Measurements from ENCODE around the gene NIBAN1. TPM values are rescaled to one million over a fixed set of nuclear protein-coding genes. Genes with fewer than 3 reads are reported as not detected.

Gene NIBAN1
- total and polyA plus RNA-seq, 3 experiments from 2014 or later = 40.0 to 55.7 (median 51.8) TPM

DNA sequence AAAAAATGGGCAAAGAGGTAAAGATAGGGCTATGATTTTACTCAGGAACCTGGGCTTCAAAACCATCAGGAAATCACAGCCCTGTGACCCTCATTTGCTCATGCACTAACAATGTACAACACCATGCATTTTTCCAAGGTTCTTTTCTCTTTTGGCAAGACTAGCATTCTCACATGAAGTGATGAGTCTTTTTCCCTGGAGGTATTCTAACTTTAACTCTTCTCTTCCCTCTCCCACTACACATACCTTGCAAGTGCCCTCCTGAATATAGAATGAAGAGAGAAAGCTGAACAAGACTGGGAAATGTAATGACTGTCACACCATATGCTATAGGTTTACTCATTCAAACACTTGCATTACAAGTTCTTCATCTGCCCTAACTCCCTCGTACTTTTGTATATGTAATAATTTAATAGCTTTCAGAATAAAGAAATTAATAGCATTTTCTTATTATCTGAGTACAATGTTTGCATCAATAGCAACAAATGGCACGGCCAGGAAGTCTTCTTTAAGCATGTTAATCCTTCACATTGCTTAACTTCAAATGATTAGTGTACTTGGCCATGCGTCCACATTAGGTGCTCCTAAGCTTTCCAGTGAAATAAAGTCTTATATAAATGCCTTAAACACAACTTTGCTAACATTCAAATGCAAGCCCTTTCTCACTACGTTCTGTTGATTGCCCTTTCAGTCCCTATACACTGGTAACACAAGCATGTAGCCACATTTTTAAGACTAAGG, 1.8 kb downstream of the NIBAN1 start:
- H3K4me1 Mint-ChIP-seq = peaks cover 62 to 81% (median 77%) of the 10 kb centered on the region in 3 donors
- Histone ChIP-seq H3K27ac (ENCODE audit: low read depth, low read length) (peak overlapping the region; percentile 95), H3K27me3 (ENCODE audit: insufficient read depth, low read length, poor library complexity, severe bottlenecking) (no peaks in the 10 kb centered on the region), H3K9me3 (ENCODE audit: low read length) (no peaks in the 10 kb centered on the region), H3K4me3 (ENCODE audit: low read length) (peak overlapping the region; percentile 93), H3K36me3 (ENCODE audit: insufficient read depth, low read length) (no peaks in the 10 kb centered on the region), H3K4me1 (ENCODE audit: insufficient read depth, low read length) (peaks cover 41% of the 10 kb centered on the region)
- H3K27me3 Mint-ChIP-seq = no peaks in the 10 kb centered on the region
- CTCF ChIA-PET = interaction anchor here (0.8 to 9.2 kb wide), 3 partner anchors 9 to 166 kb away, joined by 3 to 70 read pairs (median 19); no protein-coding TSS in a partner anchor
- H3K9me3 Mint-ChIP-seq = no peaks in the 10 kb centered on the region
- peak overlapping the region; percentile 88 to 99 (median 98) for H3K4me3 Mint-ChIP-seq
- DNase-seq = no peak
- H3K36me3 Mint-ChIP-seq = peaks cover 0 to 19% (median 0%) of the 10 kb centered on the region in 3 donors
- POLR2A ChIA-PET = interaction anchor here (0.6 to 0.7 kb wide), 2 partner anchors 219 to 413 kb away, joined by 3 to 4 read pairs; no protein-coding TSS in a partner anchor
- H3K27ac Mint-ChIP-seq = peak overlapping the region; percentile 87 to 99 (median 98)

DNA sequence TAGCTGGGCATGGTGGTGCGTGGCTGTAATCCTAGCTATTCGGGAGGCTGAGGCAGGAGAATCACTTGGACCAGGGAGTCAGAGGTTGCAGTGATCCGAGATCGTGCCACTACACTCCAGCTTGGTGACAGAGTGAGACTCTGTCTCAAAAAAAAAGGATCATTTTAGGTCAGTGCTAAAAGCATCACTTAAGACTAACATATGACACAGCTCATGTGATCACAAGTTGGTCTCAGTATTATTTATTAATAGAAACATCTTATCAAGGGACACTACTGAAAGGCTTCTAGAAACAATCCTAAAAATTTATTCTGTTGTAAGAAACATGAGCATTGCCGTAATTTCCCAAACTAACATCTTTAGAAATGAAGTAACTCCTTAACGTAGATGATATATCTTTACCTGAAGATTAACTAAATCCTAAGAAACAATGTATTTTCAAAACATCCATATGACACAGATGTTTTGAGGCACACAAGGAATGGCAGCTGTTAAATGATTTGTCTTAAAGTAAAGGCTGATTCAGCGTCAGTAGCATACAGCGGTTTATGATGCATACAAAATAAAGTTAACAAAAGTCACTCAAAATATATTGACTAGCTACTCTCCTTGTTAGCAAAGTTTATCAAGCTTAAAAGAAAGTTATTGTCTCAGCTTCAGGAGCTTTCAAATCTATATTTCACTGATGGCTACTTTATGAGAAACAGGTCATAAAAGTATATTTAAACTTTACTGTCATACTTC, 2.6 kb downstream of the NIBAN1 start:
- Histone ChIP-seq H3K4me3 (ENCODE audit: low read length) (no peak overlapping the region), H3K27ac (ENCODE audit: low read depth, low read length) (no peak overlapping the region), H3K36me3 (ENCODE audit: insufficient read depth, low read length) (no peaks in the 10 kb centered on the region), H3K4me1 (ENCODE audit: insufficient read depth, low read length) (peaks cover 41% of the 10 kb centered on the region), H3K27me3 (ENCODE audit: insufficient read depth, low read length, poor library complexity, severe bottlenecking) (no peaks in the 10 kb centered on the region), H3K9me3 (ENCODE audit: low read length) (no peaks in the 10 kb centered on the region)
- H3K36me3 Mint-ChIP-seq = peaks cover 0 to 19% (median 0%) of the 10 kb centered on the region in 3 donors
- H3K9me3 Mint-ChIP-seq = no peaks in the 10 kb centered on the region
- ChIA-PET POLR2A (interaction anchor here (0.7 to 1.2 kb wide), 2 partner anchors 216 to 218 kb away, joined by 3 read pairs; no protein-coding TSS in a partner anchor), CTCF (interaction anchor here (0.8 to 9.2 kb wide), 4 partner anchors 10 to 165 kb away, joined by 3 to 70 read pairs (median 12); no protein-coding TSS in a partner anchor)
- peak overlapping the region; percentile 48 to 99 (median 98) for H3K27ac Mint-ChIP-seq
- H3K27me3 Mint-ChIP-seq = no peaks in the 10 kb centered on the region
- no peak for DNase-seq
- H3K4me3 Mint-ChIP-seq = peak overlapping the region; percentile 88 to 99 (median 98)
- H3K4me1 Mint-ChIP-seq = peaks cover 68 to 88% (median 85%) of the 10 kb centered on the region in 3 donors

DNA sequence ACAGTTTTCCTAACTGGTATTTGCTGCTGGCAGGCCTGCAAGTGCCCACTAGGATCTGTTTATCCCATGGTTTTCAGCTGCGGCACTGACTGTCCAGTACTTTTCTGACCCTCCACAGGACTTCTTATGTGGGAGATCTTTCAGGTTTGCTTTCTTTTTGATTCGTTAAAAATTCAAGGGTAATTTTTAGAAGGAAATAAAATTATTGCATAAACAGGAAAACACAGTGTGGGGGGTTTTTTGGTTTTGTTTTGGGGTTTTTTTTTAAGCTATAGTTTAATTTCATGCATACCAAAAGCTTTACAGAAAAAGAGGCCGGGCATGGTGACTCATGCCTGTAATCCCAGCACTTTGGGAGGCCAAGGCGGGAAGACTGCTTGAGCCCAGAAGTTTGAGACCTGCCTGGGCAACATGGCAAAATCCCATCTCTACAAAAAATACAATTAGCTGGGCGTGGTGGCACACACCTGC, 3.6 kb downstream of the NIBAN1 start:
- Histone ChIP-seq H3K4me1 (ENCODE audit: insufficient read depth, low read length) (peaks cover 36% of the 10 kb centered on the region), H3K36me3 (ENCODE audit: insufficient read depth, low read length) (no peaks in the 10 kb centered on the region), H3K27me3 (ENCODE audit: insufficient read depth, low read length, poor library complexity, severe bottlenecking) (no peaks in the 10 kb centered on the region), H3K9me3 (ENCODE audit: low read length) (no peaks in the 10 kb centered on the region), H3K27ac (ENCODE audit: low read depth, low read length) (no peak overlapping the region), H3K4me3 (ENCODE audit: low read length) (no peak overlapping the region)
- Mint-ChIP-seq H3K4me1 (peaks cover 67 to 86% (median 84%) of the 10 kb centered on the region in 3 donors), H3K9me3 (no peaks in the 10 kb centered on the region), H3K27me3 (no peaks in the 10 kb centered on the region), H3K36me3 (peaks cover 0 to 24% (median 0%) of the 10 kb centered on the region in 3 donors), H3K4me3 (peak overlapping the region; percentile 42 to 97 (median 49)), H3K27ac (peak overlapping the region; percentile 47 to 92 (median 80))
- DNase-seq = peak in 1 of 5 donors; percentile 5
- POLR2A ChIA-PET = interaction anchor here (1.2 kb wide), 1 partner anchor 215 kb away, joined by 3 read pairs; no protein-coding TSS in a partner anchor
- CTCF ChIA-PET = interaction anchor here (1.0 to 9.2 kb wide), 4 partner anchors 9 to 164 kb away, joined by 3 to 70 read pairs (median 12); no protein-coding TSS in a partner anchor

DNA sequence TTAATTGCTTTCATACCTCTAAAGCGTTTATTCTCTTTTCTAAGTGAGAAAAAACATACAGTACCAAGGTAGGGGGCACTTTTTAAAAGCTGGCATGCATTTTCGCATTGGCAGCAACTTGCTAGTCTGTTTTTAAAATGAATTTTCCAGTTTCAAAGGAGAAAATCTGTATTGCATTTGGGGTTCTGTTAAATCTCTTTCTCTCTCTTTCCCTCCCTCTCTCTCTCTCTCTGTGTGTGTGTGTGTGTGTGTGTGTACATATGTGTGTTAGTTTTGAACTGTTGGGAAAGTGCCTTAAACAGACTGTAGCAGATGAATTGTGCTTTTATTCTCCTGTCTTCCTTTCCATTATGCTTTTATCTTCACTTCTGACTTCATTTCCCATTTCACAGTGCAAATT, 7.3 kb downstream of the NIBAN1 start:
- Histone ChIP-seq H3K4me3 (ENCODE audit: low read length) (no peak overlapping the region), H3K4me1 (ENCODE audit: insufficient read depth, low read length) (peaks cover 14% of the 10 kb centered on the region), H3K9me3 (ENCODE audit: low read length) (no peaks in the 10 kb centered on the region), H3K27ac (ENCODE audit: low read depth, low read length) (no peak overlapping the region), H3K36me3 (ENCODE audit: insufficient read depth, low read length) (no peaks in the 10 kb centered on the region), H3K27me3 (ENCODE audit: insufficient read depth, low read length, poor library complexity, severe bottlenecking) (no peaks in the 10 kb centered on the region)
- Mint-ChIP-seq H3K27me3 (no peaks in the 10 kb centered on the region), H3K27ac (peak overlapping the region; percentile 8 to 89 (median 35)), H3K4me1 (peaks cover 50 to 78% (median 74%) of the 10 kb centered on the region in 3 donors), H3K9me3 (no peaks in the 10 kb centered on the region), H3K36me3 (peaks cover 4 to 30% (median 15%) of the 10 kb centered on the region in 3 donors), H3K4me3 (no peak overlapping the region)
- POLR2A ChIA-PET = no interaction called here
- CTCF ChIA-PET = interaction anchor here (1.0 kb wide), 1 partner anchor 161 kb away, joined by 3 read pairs; no protein-coding TSS in a partner anchor
- DNase-seq = no peak

DNA sequence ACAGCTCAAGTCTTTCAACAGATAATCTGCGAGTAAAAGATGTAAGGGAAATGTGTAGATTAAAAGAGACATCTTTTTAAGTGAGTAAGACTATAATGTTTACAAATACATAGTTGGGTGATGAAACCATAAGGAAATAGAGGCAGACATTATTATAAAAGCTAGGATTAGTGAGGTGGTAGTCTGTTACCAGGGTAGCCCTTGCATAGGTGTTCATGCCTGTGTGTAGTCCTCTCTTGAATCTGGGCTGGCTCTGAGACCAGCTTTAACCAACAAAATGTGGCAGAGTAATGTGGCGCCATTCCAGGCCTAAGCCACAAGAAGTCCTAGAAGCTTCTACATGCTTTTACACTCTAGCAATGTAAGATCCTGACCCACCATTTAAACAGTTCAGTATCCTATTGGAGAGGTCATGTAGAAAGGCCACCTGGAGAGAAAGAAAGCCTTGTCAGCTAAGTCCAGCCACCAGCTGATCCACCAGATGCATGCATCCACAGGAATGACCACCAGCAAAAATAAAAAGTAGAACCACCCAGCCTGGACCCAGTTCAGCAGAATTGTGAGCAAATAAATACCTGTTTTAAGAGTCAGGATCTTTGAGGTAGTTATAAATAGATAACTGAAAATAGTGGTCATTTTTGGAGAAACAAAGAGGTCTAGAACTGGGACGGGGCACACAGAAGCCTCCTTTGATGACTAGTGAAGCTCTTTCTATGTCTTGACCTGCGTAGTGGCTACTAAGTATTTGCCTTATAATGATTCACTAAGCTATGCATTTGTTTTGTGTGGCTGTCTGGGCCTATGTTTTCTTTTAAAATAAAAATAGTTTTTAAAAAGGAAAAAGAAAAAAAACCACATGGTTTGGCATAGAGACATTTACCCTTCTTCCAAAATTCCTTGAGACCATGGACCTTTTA, 8.1 kb downstream of the NIBAN1 start:
- Mint-ChIP-seq H3K36me3 (peaks cover 4 to 37% (median 21%) of the 10 kb centered on the region in 3 donors), H3K27me3 (no peaks in the 10 kb centered on the region), H3K4me1 (peaks cover 51 to 78% (median 70%) of the 10 kb centered on the region in 3 donors), H3K9me3 (peaks cover 0 to 2% (median 0%) of the 10 kb centered on the region in 5 donors), H3K27ac (peak overlapping the region; percentile 8 to 75 (median 25)), H3K4me3 (no peak overlapping the region)
- POLR2A ChIA-PET = no interaction called here
- DNase-seq = no peak
- Histone ChIP-seq H3K4me1 (ENCODE audit: insufficient read depth, low read length) (peaks cover 7% of the 10 kb centered on the region), H3K27me3 (ENCODE audit: insufficient read depth, low read length, poor library complexity, severe bottlenecking) (no peaks in the 10 kb centered on the region), H3K4me3 (ENCODE audit: low read length) (no peak overlapping the region), H3K36me3 (ENCODE audit: insufficient read depth, low read length) (no peaks in the 10 kb centered on the region), H3K27ac (ENCODE audit: low read depth, low read length) (no peak overlapping the region), H3K9me3 (ENCODE audit: low read length) (no peaks in the 10 kb centered on the region)
- CTCF ChIA-PET = interaction anchor here (1.3 kb wide), 1 partner anchor 161 kb away, joined by 3 read pairs; no protein-coding TSS in a partner anchor

DNA sequence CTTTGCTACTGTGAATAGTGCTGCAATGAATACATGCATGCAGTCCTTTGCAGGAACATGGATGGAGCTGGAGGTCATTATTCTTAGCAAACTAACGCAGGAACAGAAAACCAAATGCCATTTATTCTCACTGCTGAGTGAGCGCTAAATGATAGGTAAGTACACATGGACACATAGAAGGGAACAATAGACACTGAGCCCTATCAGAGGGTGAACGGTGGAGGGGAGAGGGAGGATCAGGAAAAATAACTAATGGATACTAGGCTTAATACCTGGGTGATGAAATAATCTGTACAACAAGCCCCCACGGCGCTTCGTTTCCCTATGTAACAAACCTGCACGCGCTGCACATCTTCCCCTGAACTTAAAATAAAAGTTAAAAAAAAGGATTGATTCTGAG, 8.9 kb downstream of the NIBAN1 start:
- H3K4me3 ChIP-seq (ENCODE audit: low read length) = no peak overlapping the region
- no peaks in the 10 kb centered on the region for H3K9me3 ChIP-seq (ENCODE audit: low read length)
- no peaks in the 10 kb centered on the region for H3K4me1 ChIP-seq (ENCODE audit: insufficient read depth, low read length)
- H3K27ac ChIP-seq (ENCODE audit: low read depth, low read length) = no peak overlapping the region
- CTCF ChIA-PET = interaction anchor here (1.3 kb wide), 1 partner anchor 160 kb away, joined by 3 read pairs; no protein-coding TSS in a partner anchor
- no peak for DNase-seq
- H3K27me3 ChIP-seq (ENCODE audit: insufficient read depth, low read length, poor library complexity, severe bottlenecking) = no peaks in the 10 kb centered on the region
- Mint-ChIP-seq H3K4me3 (no peak overlapping the region), H3K36me3 (peaks cover 4 to 38% (median 21%) of the 10 kb centered on the region in 3 donors), H3K27me3 (no peaks in the 10 kb centered on the region), H3K27ac (peak overlapping the region in 4 of 8 donors; percentile 11 to 73 (median 34)), H3K9me3 (peaks cover 0 to 2% (median 0%) of the 10 kb centered on the region in 5 donors), H3K4me1 (peaks cover 44 to 72% (median 64%) of the 10 kb centered on the region in 3 donors)
- no peaks in the 10 kb centered on the region for H3K36me3 ChIP-seq (ENCODE audit: insufficient read depth, low read length)
- POLR2A ChIA-PET = no interaction called here

DNA sequence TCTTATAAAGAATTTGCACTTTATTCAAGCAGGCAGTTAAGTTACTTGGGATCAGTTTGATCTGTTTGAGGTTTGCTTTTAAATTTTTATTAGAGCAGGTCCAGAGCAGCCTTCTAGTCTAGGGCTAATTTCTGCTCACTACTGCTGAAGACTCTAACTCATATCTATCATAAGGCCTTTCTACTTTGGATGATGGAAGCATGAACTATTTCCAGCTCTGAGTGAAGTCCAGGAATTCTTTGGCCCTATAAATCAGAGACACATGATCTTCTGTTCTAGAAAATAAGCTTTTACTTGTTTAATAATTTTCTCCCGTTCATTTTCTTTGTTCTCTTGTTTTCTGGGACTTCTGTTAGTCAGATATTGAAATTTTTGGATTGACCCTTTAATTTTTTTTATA, 14.7 kb downstream of the NIBAN1 start:
- Histone ChIP-seq H3K27ac (ENCODE audit: low read depth, low read length) (no peak overlapping the region), H3K36me3 (ENCODE audit: insufficient read depth, low read length) (no peaks in the 10 kb centered on the region), H3K4me1 (ENCODE audit: insufficient read depth, low read length) (no peaks in the 10 kb centered on the region), H3K4me3 (ENCODE audit: low read length) (no peak overlapping the region), H3K27me3 (ENCODE audit: insufficient read depth, low read length, poor library complexity, severe bottlenecking) (no peaks in the 10 kb centered on the region), H3K9me3 (ENCODE audit: low read length) (no peaks in the 10 kb centered on the region)
- Mint-ChIP-seq H3K36me3 (peaks cover 4 to 33% (median 18%) of the 10 kb centered on the region in 3 donors), H3K9me3 (peaks cover 0 to 2% (median 0%) of the 10 kb centered on the region in 5 donors), H3K27me3 (no peaks in the 10 kb centered on the region), H3K27ac (peak overlapping the region in 4 of 8 donors; percentile 21 to 57 (median 40)), H3K4me1 (peaks cover 26 to 64% (median 63%) of the 10 kb centered on the region in 3 donors), H3K4me3 (no peak overlapping the region)
- DNase-seq = no peak
- ChIA-PET CTCF (no interaction called here), POLR2A (interaction anchor here (0.6 kb wide), 1 partner anchor 117 kb away, joined by 3 read pairs; no protein-coding TSS in a partner anchor)

All from CD8-positive, alpha-beta memory T cell (primary cell).